ENCODE data around the gene SMKR1. TPM values are rescaled to one million over a fixed set of nuclear protein-coding genes. Genes with fewer than 3 reads are reported as not detected.

The SMKR1 gene
- total RNA-seq, 1 donor from 2014 or later: not detected

DNA sequence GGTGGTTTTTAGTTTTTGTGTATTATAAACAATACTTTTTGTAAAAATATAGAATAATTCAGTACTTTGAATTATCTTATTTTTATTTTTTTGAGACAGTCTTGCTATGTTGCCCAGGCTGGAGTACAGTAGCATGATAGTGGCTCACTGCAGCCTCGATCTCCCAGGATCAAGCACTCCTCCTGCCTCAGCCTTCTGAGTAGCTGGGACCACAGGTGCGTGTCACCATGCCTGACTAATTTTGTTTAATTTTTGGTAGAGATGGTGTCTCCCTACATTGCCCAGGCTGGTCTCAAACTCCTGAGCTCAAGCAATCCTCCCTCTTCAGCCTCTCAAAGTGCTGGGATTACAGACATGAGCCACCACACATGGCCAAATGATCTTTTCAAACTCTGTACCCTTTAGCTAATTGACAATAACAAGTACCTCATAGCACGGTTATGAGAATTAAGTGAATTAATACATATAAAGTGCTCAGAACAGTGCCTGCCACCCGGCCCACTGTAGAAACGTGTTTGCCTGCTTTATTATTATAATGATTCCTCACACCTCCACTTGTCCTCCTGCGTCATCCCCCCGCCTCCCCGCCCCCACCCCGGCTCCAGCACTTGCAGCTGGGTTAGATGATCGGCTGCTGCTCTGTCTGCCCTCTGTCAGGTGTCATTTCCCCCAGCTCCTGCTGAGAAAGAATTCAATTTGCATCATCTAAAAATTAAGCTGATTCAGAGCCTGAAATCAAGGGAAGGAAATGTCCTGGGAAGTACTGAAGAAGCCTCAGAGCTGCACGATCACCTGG is 55.6 kb downstream of the SMKR1 start:
- intact Hi-C loops (cut with DNase I): no loop called here

DNA sequence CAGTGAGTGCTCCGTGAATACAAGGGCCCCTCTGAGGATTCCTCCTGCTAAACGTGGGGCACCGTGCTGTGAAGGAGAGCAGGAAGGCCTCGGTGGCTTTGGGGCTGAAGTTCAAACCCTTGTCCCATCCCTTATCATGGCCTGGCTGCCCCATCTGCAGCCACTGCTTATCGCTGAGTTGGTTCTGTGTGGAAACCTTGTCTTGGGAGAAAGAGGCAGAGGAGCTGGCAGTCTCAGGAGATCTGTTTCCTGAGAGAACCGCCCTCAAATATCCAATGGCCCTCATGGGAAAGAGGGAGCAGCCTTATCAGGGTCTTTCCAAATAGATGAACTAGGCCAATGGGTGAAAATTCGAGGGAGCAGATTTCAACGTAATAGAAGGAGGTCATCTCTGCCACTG is 57.2 kb downstream of the SMKR1 start:
- no peak for DNase-seq (ENCODE audit: low spot score)
- intact Hi-C loops (cut with DNase I): no loop called here

More for the DNA sequence above, 55.6 kb downstream of the SMKR1 start:
- DNase-seq (ENCODE audit: low spot score): no peak

DNA sequence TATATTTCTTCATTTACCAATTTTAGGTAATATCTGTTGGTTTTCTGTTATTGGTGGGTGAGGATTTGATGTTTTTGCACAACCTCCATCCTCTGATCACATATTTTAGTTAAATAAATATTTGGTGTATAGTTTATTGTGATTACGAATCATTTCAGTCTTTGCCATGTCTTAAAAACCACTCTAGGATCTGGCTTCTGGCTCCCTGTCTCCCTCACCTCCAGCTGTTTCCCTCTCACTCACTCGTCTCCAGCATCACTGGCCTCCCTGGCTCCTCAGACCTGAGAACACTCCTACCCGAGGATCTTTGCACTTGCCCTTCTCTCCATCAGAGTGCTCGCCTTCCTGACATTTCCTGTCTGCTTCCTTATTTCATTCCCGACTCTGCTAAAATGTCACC is 58.5 kb downstream of the SMKR1 start:
- no peak for DNase-seq (ENCODE audit: low spot score)
- intact Hi-C loops (cut with DNase I): no loop called here

DNA sequence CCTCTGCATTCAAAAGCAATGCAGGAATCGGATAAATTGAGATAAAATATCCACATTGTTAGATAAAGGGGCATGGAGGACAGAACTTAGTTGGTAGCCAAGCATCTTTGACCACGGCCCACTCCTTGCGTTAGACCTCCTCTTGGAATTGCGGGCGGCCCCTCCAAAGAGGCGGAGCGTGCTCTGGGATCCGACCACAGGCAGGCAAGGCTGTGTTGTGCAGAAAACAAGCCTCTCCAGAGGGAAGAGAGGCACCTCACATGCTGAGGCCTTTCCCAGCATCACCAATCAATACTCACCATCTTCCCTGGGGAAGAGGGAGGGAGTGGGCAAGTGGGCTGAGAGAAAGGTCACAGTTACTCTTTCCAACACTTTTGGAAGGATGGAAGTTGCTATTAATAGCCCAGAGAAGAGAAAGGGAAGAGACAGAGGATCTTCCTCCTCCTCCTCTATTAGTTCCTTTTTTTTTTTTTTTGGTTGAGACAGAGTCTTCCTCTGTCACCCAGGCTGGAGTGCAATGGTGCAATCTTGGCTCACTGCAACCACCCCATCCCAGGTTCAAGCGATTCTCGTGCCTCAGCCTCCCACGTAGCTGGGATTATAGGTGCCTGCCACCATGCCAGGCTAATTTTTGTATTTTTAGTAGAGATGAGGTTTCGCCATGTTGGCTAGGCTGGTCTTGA is 59.5 kb downstream of the SMKR1 start:
- intact Hi-C loops (cut with DNase I): no loop called here
- no peak for DNase-seq (ENCODE audit: low spot score)

Other genes starting within 250 kb of the SMKR1 start
- 20.4 TPM for gene STRIP2, start 68.1 kb upstream of the SMKR1 start, total RNA-seq
- 17.0 TPM for gene NRF1, start 109.2 kb downstream of the SMKR1 start, total RNA-seq

Data from cardiac septum (tissue), 1 donor.